ES-I3 (cell line): Measurements from ENCODE around the gene FOXO3.

ENCODE experiments used
- H3K36me3 ChIP-seq: 2 replicates; pipeline ENCODE4 v1.6.1; 2013; ENCODE audit warnings: mild to moderate bottlenecking, low read length, control low read depth, moderate library complexity; ENCODE audit not compliant: insufficient read depth
- H3K4me1 ChIP-seq: 2 replicates; pipeline ENCODE4 v1.6.1; 2013; ENCODE audit warnings: mild to moderate bottlenecking, control low read depth, low read length; ENCODE audit not compliant: insufficient read depth
- H3K9ac ChIP-seq: 2 replicates; pipeline ENCODE4 v1.6.1; 2013; ENCODE audit warnings: low read depth, mild to moderate bottlenecking, low read length, moderate library complexity
- H3K9me3 ChIP-seq: 2 replicates; pipeline ENCODE4 v1.6.1; 2013; ENCODE audit warnings: mild to moderate bottlenecking, low read length, moderate library complexity; ENCODE audit not compliant: control insufficient read depth, insufficient read depth

The FOXO3 gene

GRCh38 chr6:108635505-108636226 lies 74.9 kb downstream of the FOXO3 start:
- no peaks in the 10 kb centered on the region for H3K36me3 ChIP-seq
- no peaks in the 10 kb centered on the region for H3K9me3 ChIP-seq
- peaks cover 12% of the 10 kb centered on the region; the same call in 1 of the 2 replicates for H3K4me1 ChIP-seq
- H3K9ac ChIP-seq, result no peak overlapping the region

GRCh38 chr6:108637963-108638362 lies 77.2 kb downstream of the FOXO3 start:
- Histone ChIP-seq H3K36me3 (no peaks in the 10 kb centered on the region), H3K4me1 (peaks cover 12% of the 10 kb centered on the region; the same call in 1 of the 2 replicates), H3K9me3 (no peaks in the 10 kb centered on the region), H3K9ac (no peak overlapping the region)

- Histone ChIP-seq H3K4me1 (peaks cover 12% of the 10 kb centered on the region; the same call in 1 of the 2 replicates), H3K9ac (no peak overlapping the region), H3K36me3 (no peaks in the 10 kb centered on the region), H3K9me3 (no peaks in the 10 kb centered on the region)
Measured at GRCh38 chr6:108638993-108639392, 78.3 kb downstream of the FOXO3 start.

- Histone ChIP-seq H3K9ac (no peak overlapping the region), H3K9me3 (no peaks in the 10 kb centered on the region), H3K4me1 (peaks cover 12% of the 10 kb centered on the region; the same call in 1 of the 2 replicates), H3K36me3 (no peaks in the 10 kb centered on the region)
Measured at GRCh38 chr6:108640104-108640503, 79.4 kb downstream of the FOXO3 start.

- H3K4me1 ChIP-seq, result peaks cover 11% of the 10 kb centered on the region; the same call in 1 of the 2 replicates
Measured at GRCh38 chr6:108643184-108643583, 82.5 kb downstream of the FOXO3 start.

GRCh38 chr6:108644252-108644651 lies 83.5 kb downstream of the FOXO3 start:
- H3K36me3 ChIP-seq, result no peaks in the 10 kb centered on the region

More at GRCh38 chr6:108643184-108643583, 82.5 kb downstream of the FOXO3 start:
- no peak overlapping the region for H3K9ac ChIP-seq
- H3K9me3 ChIP-seq, result no peaks in the 10 kb centered on the region
- H3K36me3 ChIP-seq, result no peaks in the 10 kb centered on the region

GRCh38 chr6:108648191-108648590 lies 87.5 kb downstream of the FOXO3 start:
- Histone ChIP-seq H3K9ac (no peak overlapping the region), H3K36me3 (no peaks in the 10 kb centered on the region), H3K9me3 (no peaks in the 10 kb centered on the region), H3K4me1 (no peaks in the 10 kb centered on the region)

More at GRCh38 chr6:108644252-108644651, 83.5 kb downstream of the FOXO3 start:
- Histone ChIP-seq H3K9me3 (no peaks in the 10 kb centered on the region), H3K9ac (no peak overlapping the region), H3K4me1 (peaks cover 1% of the 10 kb centered on the region; the same call in 1 of the 2 replicates)

- Histone ChIP-seq H3K9ac (no peak overlapping the region), H3K4me1 (no peaks in the 10 kb centered on the region), H3K36me3 (no peaks in the 10 kb centered on the region)
Measured at GRCh38 chr6:108650325-108650724, 89.6 kb downstream of the FOXO3 start.

GRCh38 chr6:108650781-108651180 lies 90.1 kb downstream of the FOXO3 start:
- Histone ChIP-seq H3K36me3 (no peaks in the 10 kb centered on the region), H3K9ac (no peak overlapping the region), H3K9me3 (no peaks in the 10 kb centered on the region), H3K4me1 (no peaks in the 10 kb centered on the region)

More at GRCh38 chr6:108650325-108650724, 89.6 kb downstream of the FOXO3 start:
- H3K9me3 ChIP-seq, result no peaks in the 10 kb centered on the region

GRCh38 chr6:108651340-108652227 lies 90.9 kb downstream of the FOXO3 start:
- H3K9me3 ChIP-seq, result no peaks in the 10 kb centered on the region
- H3K4me1 ChIP-seq, result no peaks in the 10 kb centered on the region
- no peak overlapping the region for H3K9ac ChIP-seq
- no peaks in the 10 kb centered on the region for H3K36me3 ChIP-seq

GRCh38 chr6:108652375-108652774 lies 91.7 kb downstream of the FOXO3 start:
- H3K4me1 ChIP-seq, result no peaks in the 10 kb centered on the region
- no peaks in the 10 kb centered on the region for H3K9me3 ChIP-seq
- H3K9ac ChIP-seq, result no peak overlapping the region
- H3K36me3 ChIP-seq, result no peaks in the 10 kb centered on the region

- Histone ChIP-seq H3K4me1 (no peaks in the 10 kb centered on the region), H3K9ac (no peak overlapping the region), H3K36me3 (no peaks in the 10 kb centered on the region), H3K9me3 (no peaks in the 10 kb centered on the region)
Measured at GRCh38 chr6:108653949-108654348, 93.2 kb downstream of the FOXO3 start.

- Histone ChIP-seq H3K36me3 (no peaks in the 10 kb centered on the region), H3K4me1 (no peaks in the 10 kb centered on the region), H3K9me3 (no peaks in the 10 kb centered on the region), H3K9ac (no peak overlapping the region)
Measured at GRCh38 chr6:108654465-108655106, 93.9 kb downstream of the FOXO3 start.
